Activated CD4-positive, alpha-beta T cell treated with anti-CD3 and anti-CD28 coated beads, Interleukin-2, Interleukin-4, amounts not matched to agents 100 ng/mL and 50 ng/mL, durations not matched to agents 16 hours and 8 hours (primary cell): ENCODE results near the gene RAX.

Experiments
- DNase-seq: peaks from one replicate; pipeline ENCODE4 v3.0.0-alpha.2; 2020; ENCODE audit warnings: low spot score

Gene RAX

GRCh38 chr18:59272891-59273758 lies at the start of gene RAX:
Gene RAX, minus strand, starts transcription at chr18:59273454. Its CDS starts 248 bp downstream, at chr18:59273206.
- DNase-seq = peak; percentile 28

GRCh38 chr18:59318460-59319050 lies 45.3 kb upstream of the RAX start, which contains the start of gene CPLX4:
Gene CPLX4, minus strand, starts transcription at chr18:59318649. Its CDS starts 187 bp downstream, at chr18:59318462.
- no peak for DNase-seq

- DNase-seq = no peak
Measured at GRCh38 chr18:59311631-59312030, 38.4 kb upstream of the RAX start.

- no peak for DNase-seq
Measured at GRCh38 chr18:59308938-59309260, 35.6 kb upstream of the RAX start.

DNA sequence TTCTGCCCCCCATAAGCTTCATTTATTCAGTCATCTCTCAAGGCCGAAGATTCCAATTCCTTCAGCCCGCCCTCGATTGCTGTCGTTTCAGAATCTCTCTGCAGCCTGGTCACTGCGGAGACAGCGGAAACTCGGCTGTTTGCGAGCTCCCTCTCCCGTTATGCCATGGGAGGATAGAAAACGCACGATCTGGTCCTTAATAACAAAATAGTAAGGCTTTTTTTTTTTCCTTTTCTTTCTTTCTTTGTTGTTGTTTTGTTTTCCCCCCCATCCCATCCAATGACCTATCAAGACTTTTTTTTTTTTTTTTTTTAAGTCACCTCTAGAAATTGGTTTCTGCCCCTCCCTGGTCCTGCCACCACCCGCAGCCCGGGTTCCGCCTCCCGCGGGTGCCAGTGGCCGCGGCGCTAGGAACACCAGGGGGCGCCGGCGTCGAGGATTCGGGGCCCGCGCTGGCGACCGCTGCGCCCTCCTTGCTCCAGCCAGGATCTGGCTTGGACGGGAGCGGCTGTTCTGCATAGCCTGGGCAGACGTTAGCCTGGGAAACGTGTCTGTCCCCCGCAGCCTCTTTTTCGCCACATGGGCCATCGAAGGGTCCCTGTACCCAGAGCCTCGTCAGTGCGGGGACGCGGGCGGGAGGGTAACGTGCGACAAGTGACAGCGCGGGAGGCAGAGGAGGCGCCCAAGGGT lies 35.1 kb upstream of the RAX start:
- DNase-seq = peak; percentile 61

GRCh38 chr18:59306640-59307039 lies 33.4 kb upstream of the RAX start:
- no peak for DNase-seq

DNA sequence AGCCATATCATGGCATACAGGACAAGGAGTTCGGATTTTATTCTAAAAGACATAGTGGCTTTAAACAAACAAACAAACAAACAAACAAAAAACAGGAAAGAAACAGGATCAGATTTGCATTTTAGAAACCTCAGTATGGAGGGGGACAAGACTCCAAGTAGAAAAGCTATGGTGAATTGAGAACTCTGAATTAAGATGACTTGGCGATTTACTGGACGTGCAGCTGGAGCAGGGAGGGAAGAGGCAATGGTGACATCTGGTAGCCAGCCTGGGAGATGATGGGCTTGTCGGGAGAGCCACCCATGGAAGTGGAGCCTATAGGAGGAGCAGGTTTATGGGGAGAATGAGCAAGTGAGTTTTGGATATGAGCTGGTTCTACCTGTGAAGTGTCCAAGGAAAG lies 32.0 kb upstream of the RAX start:
- no peak for DNase-seq

DNA sequence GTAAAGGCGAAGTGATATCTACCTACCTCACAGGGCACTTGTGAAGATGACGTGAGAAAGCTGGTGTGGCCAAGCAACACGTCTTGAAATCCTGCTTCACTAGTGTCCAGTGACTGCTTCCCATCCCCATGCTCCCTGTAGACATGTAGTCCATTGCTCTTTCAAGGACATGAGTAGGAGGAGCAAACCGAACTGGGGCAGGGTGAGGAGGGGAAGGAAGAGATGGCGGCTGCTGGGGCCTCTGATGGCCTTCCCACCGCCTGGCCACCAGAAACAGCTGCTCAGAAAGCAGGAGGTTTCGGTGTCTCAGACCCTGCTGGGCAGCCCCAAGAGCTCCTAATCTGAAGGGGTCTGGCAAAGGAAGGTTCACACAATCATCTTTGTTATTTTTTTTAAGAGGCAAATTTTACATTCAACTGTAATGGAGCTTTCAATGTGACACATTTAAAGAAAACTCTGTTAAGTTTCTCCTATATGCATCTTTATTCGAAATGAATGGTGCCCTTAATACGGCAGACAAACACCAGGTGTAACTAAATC lies 30.5 kb upstream of the RAX start:
- no peak for DNase-seq

DNA sequence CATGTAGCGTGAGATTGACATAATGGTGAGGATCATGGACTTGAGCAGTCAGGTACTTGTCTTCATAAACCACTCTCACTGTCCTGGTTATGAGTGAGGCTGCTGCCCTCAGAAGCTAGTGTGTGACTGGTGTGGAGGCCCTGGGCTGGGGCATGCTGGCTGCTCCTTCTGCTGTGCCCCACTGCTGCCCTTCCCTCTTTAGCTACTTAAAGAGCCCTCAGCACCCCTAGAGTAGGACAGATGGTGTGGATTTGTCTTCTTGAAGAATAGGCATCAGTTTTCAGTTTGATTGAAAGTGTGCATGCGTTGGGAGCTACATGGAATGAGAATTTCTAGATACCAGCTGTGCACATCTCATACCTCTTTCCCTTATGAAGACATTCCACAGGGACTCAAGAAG lies 29.8 kb upstream of the RAX start:
- DNase-seq = no peak

GRCh38 chr18:59301929-59302328 lies 28.7 kb upstream of the RAX start:
- DNase-seq = no peak

- no peak for DNase-seq
Measured at GRCh38 chr18:59300676-59301285, 27.5 kb upstream of the RAX start.

DNA sequence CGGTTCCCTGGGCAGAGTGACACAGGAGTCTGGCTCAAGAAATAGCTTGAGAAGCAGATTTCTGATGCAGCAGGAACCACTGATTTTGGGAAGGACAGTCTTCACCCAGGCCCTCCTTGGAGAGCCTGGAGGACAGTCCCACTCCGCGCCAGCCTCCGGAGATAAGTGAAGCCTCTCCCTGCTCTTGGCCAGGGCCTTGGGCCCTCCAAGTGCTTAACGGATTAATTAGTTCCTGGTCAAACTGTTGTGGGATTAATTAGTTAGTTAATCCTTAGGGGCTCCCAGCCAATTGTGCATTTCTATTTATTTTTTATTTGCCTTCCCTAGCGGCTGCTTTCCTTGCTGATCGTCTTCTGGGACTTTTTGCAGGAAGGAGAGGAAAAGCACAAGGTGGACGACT lies 25.6 kb upstream of the RAX start:
- no peak for DNase-seq

GRCh38 chr18:59293317-59293716 lies 20.1 kb upstream of the RAX start:
- DNase-seq = no peak

- no peak for DNase-seq
Measured at GRCh38 chr18:59286341-59286740, 13.1 kb upstream of the RAX start.

DNA sequence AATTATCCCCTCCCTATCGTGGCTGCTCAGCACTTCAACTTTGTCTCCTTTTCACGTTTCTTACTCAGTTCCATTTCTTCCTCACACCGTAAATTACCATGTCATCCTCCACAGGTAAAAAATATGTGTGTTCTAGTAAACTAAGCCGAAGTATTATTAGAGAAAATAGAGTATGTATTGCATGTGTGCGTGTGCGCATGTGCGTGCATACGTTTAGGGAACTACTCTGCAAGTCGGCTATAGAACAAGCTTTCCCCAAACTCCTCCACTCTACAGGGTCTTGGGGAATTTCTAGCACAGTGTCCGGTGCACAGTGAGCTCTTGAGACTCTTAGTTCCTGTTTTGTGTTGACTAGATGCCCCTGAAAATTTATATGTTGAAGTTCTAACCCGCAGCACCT lies 9.1 kb upstream of the RAX start:
- no peak for DNase-seq

DNA sequence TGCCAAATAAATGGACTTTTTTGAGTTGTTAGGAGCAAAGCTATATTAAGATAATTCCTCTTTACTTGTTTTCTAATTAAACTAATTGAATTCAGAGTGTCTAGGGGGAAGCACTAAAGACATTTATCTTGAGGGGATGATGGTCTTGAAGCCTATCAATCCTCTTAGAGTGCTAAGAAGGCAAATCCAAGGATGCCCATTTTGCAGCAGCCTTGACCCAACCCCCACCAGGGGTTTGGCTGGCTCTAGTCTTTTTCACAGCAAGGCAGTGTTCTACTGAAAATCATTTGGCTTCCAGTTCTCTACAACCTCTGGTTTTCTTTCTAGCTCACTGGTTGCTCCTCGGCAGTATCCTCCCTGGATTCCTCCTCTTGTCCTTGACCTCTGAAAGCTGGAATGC lies 6.5 kb upstream of the RAX start:
- DNase-seq = no peak

DNA sequence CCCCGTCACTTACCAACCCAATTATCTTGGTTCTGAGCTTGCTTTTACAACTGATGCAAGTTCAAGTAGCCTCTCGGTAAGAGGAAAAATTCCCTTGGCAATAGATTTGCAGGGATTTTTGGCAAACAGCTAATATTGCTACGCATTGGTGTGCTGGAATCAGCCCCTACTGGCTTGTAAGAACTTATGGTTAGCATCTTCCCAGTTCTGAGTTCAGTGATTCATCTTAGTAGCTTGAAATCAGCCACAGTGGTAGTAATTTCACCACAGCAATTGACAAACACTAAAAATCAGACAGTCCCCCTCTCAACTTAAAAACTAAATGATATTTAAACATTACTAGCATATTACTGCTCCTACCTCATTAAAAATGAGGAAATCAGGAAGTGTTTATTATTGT lies 5.9 kb upstream of the RAX start:
- DNase-seq = no peak

- no peak for DNase-seq
Measured at GRCh38 chr18:59278793-59279192, 5.5 kb upstream of the RAX start.

GRCh38 chr18:59276047-59276446 lies 2.8 kb upstream of the RAX start:
- no peak for DNase-seq

DNA sequence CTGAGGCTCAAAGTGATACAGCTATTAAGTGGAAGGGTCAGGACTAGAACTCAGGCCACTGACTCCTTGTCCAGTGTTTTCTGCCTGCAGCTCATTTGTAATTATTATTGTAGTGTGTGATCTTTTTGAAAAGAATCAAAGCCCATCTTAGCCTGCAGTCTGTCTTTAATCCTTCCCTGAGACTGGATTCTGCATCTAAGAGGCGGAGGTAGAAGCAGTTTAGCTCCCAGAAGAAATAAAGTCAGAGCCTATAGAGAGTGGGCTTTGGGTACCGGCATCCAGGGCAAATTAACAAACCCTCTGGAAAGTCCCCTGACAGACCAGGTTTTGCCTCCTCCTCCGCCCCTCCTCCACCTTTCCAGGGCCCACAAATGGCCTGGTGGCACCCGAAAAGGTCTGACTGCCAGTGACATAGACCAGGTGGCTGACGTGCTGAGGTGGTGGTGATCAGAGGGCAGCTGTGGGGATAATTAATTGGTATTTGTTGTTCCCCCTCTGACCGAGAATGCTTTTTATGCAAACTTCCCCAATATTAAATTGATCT lies 2.2 kb upstream of the RAX start:
- no peak for DNase-seq

DNA sequence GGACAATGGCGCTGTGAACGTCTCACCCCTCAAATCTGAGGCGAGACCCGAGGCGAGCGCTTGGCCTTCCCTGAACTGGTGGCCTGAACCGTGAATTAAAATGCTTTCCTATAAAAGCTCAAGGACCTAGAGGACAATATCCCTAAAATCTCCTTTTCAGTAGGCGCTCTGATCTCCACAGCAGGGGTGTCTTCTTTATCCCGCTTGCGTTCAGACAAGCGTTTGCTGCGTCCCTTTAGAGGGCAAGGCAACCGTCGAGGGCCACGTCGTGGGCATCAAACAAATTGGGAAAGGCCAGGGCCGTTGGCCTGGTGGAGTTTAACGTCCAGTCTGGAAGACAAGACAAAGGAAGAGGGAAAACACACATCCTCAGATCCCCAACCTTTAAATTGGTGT lies 1.3 kb upstream of the RAX start:
- DNase-seq = no peak
